ENCODE measurements around the gene TTBK2.
"Not testable (repeated sequence)": the region's sequence is repeated elsewhere in the genome, so short reads cannot be mapped to it uniquely, and the experiment has no call there.

The TTBK2 gene

GRCh38 chr15:42761813-42762212, 158.8 kb downstream of the TTBK2 start:
- not testable (repeated sequence) for DNase-seq (ENCODE audit: low spot score)

GRCh38 chr15:42760759-42761158, 159.8 kb downstream of the TTBK2 start:
- no peak for DNase-seq (ENCODE audit: low spot score)

GRCh38 chr15:42759093-42759492, 161.5 kb downstream of the TTBK2 start:
- DNase-seq (ENCODE audit: low spot score), result no peak

- no peak for DNase-seq (ENCODE audit: low spot score)
Observed at GRCh38 chr15:42750306-42750705, 170.3 kb downstream of the TTBK2 start.

GRCh38 chr15:42749266-42749665, 171.3 kb downstream of the TTBK2 start:
- DNase-seq (ENCODE audit: low spot score), result no peak

- DNase-seq (ENCODE audit: low spot score), result no peak
Observed at GRCh38 chr15:42744195-42744594, 176.4 kb downstream of the TTBK2 start.

GRCh38 chr15:42742149-42742548, 178.4 kb downstream of the TTBK2 start:
- DNase-seq (ENCODE audit: low spot score), result no peak

GRCh38 chr15:42741710-42742109, 178.9 kb downstream of the TTBK2 start:
- no peak for DNase-seq (ENCODE audit: low spot score)

GRCh38 chr15:42737529-42738328, 182.8 kb downstream of the TTBK2 start:
- no peak for DNase-seq (ENCODE audit: low spot score)

- peak; percentile 100 for DNase-seq (ENCODE audit: low spot score)
Observed at GRCh38 chr15:42736793-42737528, 183.6 kb downstream of the TTBK2 start, which contains the start of gene CDAN1. Gene CDAN1, minus strand, starts transcription at chr15:42737128. Its CDS starts 26 bp downstream, at chr15:42737102.

- DNase-seq (ENCODE audit: low spot score), result peak; percentile 63
Observed at GRCh38 chr15:42736178-42736792, 184.3 kb downstream of the TTBK2 start.

- no peak for DNase-seq (ENCODE audit: low spot score)
Observed at GRCh38 chr15:42735382-42736165, 185.0 kb downstream of the TTBK2 start.

- DNase-seq (ENCODE audit: low spot score), result no peak
Observed at GRCh38 chr15:42734076-42734672, 186.4 kb downstream of the TTBK2 start.

- no peak for DNase-seq (ENCODE audit: low spot score)
Observed at GRCh38 chr15:42733027-42733426, 187.6 kb downstream of the TTBK2 start.

- no peak for DNase-seq (ENCODE audit: low spot score)
Observed at GRCh38 chr15:42732095-42732827, 188.3 kb downstream of the TTBK2 start.

- DNase-seq (ENCODE audit: low spot score), result no peak
Observed at GRCh38 chr15:42731461-42731860, 189.1 kb downstream of the TTBK2 start.

GRCh38 chr15:42730536-42730935, 190.0 kb downstream of the TTBK2 start:
- DNase-seq (ENCODE audit: low spot score), result no peak

- DNase-seq (ENCODE audit: low spot score), result no peak
Observed at GRCh38 chr15:42730135-42730534, 190.4 kb downstream of the TTBK2 start.

- no peak for DNase-seq (ENCODE audit: low spot score)
Observed at GRCh38 chr15:42729409-42729808, 191.2 kb downstream of the TTBK2 start.

GRCh38 chr15:42728972-42729371, 191.6 kb downstream of the TTBK2 start:
- no peak for DNase-seq (ENCODE audit: low spot score)

- DNase-seq (ENCODE audit: low spot score), result no peak
Observed at GRCh38 chr15:42728560-42728959, 192.0 kb downstream of the TTBK2 start.
